SIG-M5 treated with dmso at 0.1 percent for 504 hours (cell line): ENCODE data around the gene RPS6KA3.

ENCODE experiments used
- DNase-seq: peaks from one replicate; lab custom pipeline; 2025; ENCODE audit not compliant: unreplicated experiment; lab: John Stamatoyannopoulos, UW

The RPS6KA3 gene

DNA sequence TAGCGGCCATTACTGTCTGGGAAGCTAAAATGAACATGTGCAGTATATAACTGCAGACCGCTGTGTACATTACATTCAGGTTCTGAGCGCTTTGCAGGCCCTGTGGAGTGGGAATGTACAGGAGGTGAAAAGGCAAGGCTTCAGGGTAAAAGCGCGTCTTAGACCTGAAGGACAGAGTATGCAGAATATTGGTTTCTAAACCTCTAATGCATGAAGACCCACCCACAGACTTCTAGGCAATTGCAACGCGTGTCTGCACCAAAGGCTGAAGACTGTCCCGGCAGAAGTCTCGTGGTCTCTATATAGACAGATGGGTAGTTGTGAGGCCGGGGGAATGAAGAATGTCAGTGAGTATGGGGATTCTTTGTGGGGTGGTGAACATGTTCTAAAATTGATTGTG is 155.4 kb downstream of the RPS6KA3 start:
- no peak for DNase-seq

DNA sequence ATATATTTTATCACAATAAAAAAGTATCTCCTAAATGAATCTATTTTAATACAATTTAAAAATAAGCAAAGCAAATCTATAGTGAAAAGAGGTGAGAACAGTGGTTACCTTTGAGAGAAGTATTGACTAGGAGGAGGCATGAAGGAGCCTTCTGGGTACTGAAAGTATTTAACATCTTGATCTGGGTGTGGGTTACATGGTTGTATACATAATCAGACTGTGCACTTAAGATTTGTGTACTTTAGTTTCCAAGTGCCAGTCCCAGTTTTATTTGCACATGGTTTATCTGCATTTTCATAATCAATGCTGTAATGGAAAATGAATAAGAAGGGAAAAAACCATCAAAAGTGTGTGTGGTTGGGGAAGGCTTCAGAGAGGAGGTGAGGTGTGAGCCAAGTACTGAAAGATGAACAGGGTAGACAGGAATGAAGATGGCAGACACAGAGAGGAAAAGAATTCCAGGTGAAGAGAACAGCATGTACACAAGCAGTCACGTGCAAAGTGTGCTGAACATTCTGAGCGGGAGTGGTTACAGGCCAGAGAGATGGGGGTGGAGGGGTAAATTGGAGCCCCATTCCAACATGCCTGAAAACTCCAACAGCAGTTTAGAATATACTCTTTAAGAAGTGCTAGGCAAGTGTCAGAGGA is 164.7 kb downstream of the RPS6KA3 start:
- DNase-seq = no peak
